Endothelial cell of umbilical vein (primary cell): ENCODE measurements around the gene ASTN1.

Experiments used
- EZH2 ChIP-seq: IDR thresholded peaks from 2 replicates; pipeline ENCODE4 v1.6.1; 2012; ENCODE audit warnings: borderline replicate concordance, low read depth, mild to moderate bottlenecking, moderate library complexity, low read length, inconsistent platforms; ENCODE audit not compliant: severe bottlenecking
- JUN ChIP-seq: IDR thresholded peaks from 2 replicates; pipeline ENCODE4 v1.6.1; 2011; ENCODE audit warnings: borderline replicate concordance, low read depth; ENCODE audit not compliant: insufficient read length, insufficient read depth
- POLR2A ChIP-seq: IDR thresholded peaks from 2 replicates; pipeline ENCODE4 v1.6.1; 2012; ENCODE audit warnings: low read depth, mild to moderate bottlenecking, control low read depth, low read length
- POLR2AphosphoS5 ChIP-seq: IDR thresholded peaks from 2 replicates; pipeline ENCODE4 v1.6.1; 2012; ENCODE audit warnings: low read depth, mild to moderate bottlenecking, control low read depth, low read length, moderate library complexity; ENCODE audit not compliant: insufficient read depth
- TF ChIP-seq, protein P1 (sequence below), 2 donors: IDR thresholded peaks; 1 replicate in 1 of 2; 2 replicates in 1 of 2; pipeline ENCODE4 v1.5.1; 2011; ENCODE audit warnings: low read length in 2 of 2, mild to moderate bottlenecking in 2 of 2, moderate library complexity in 2 of 2, control low read depth in 1 of 2, inconsistent platforms in 1 of 2, low read depth in 1 of 2; ENCODE audit not compliant: insufficient read depth in 1 of 2; ENCODE audit errors: extremely low read depth in 1 of 2

DNA sequence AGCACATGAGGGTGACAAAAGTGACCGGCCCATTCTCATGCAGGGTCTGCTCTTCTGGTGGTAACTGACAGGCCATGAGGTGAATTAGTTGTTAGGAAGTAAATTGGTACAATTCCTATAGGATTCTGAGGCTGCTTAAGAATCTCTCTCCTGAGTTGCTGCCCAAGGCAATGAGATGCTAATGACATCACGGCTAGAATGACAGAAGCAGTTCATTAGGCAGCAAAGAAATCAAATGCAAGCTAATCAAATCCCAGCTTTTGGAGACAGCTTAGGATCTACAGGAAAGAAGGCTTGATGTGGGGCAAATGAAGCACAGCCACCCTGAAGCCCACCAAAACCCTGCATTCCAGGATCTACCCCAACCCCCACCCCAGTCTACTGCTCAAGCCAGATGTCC is 265.2 kb downstream of the ASTN1 start:
- TF ChIP-seq, protein P1, sequence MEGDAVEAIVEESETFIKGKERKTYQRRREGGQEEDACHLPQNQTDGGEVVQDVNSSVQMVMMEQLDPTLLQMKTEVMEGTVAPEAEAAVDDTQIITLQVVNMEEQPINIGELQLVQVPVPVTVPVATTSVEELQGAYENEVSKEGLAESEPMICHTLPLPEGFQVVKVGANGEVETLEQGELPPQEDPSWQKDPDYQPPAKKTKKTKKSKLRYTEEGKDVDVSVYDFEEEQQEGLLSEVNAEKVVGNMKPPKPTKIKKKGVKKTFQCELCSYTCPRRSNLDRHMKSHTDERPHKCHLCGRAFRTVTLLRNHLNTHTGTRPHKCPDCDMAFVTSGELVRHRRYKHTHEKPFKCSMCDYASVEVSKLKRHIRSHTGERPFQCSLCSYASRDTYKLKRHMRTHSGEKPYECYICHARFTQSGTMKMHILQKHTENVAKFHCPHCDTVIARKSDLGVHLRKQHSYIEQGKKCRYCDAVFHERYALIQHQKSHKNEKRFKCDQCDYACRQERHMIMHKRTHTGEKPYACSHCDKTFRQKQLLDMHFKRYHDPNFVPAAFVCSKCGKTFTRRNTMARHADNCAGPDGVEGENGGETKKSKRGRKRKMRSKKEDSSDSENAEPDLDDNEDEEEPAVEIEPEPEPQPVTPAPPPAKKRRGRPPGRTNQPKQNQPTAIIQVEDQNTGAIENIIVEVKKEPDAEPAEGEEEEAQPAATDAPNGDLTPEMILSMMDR (IDR thresholded peaks at IDR 0.05; ENCODE audit: extremely low read depth in 1 of 2, insufficient read depth in 1 of 2, low read depth in 1 of 2, low read length in 2 of 2): no peak
- TF ChIP-seq JUN (no peak), POLR2A (no peak), EZH2 (no peak), POLR2AphosphoS5 (no peak)
